ENCODE measurements around the gene METTL3.
"Not testable (repeated sequence)": the region's sequence is repeated elsewhere in the genome, so short reads cannot be mapped to it uniquely, and the experiment has no call there.

The METTL3 gene

DNA sequence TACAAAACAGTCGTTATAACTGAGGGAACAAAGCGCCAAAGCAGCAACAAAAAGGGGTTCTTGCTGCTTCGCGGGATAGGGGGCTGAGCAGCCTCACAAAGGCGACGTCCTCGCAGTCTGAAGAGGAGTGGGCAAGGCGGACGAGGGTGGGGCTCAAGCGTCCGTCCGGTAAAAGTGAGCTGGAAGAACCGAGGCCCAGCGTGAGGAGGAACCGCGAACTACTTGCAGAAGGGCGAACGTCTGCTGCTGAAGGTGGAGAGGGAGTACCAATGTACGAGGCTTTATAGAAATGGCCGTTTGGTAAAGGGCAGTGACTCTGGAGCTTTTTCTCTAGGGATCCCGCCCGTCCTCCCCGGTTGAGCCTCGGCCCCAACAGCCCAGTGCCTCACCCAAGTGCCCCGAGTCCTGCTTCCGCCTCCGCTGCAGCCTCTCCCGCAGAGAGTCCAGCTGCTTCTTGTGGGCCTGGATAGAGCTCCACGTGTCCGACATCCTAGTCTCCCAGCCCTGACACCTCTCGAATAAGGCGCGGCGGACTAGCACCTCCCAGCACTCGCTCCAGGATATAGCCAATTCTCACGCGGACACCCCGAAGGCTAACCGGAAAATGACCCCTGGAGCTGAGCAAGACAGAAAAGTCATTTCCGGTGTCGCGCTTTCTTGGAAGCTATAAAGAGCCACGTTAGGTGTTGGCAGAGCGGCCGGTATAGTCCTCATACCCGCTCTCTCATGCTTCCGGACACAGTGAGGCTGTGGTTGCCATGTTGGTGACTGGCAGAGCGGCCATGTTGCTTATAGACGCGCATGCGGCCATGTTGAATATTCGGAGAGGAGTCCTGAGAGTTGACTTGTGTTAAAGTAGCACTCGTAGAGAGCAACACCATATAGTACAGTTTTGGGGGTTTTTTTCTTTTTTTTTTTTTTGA, at the start of gene METTL3:
TSS of gene METTL3 (minus strand) at position 606 of the 923 bp plus-strand sequence. CDS start at position 489, 117 bp downstream.
- peak; percentile 96 for DNase-seq

GRCh38 chr14:21558703-21559170, 47.6 kb upstream of the METTL3 start:
- DNase-seq: no peak

- DNase-seq: peak; percentile 22
Observed at GRCh38 chr14:21557084-21557901, 46.2 kb upstream of the METTL3 start.

GRCh38 chr14:21556378-21557083, 45.4 kb upstream of the METTL3 start:
- no peak for DNase-seq

DNA sequence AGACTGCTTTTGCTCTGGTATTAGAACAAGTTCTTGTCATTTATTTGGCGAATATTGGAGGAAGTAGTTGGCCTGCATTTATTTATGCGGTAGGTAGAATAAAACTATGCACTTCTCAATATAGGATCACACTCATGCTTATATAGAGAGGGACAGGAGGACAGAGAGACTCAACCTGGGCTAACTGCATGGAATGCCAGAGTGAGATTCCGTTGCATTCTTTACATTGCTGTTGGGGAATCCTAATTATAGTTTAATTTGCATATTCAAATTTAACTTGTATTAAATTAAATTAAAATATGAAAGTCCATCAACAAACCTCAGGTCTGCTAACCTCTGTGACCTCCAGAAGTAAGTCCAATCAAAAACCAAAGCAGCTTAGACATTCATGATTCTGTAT, 42.1 kb upstream of the METTL3 start:
- DNase-seq: no peak

- DNase-seq: not testable (repeated sequence)
Observed at GRCh38 chr14:21544588-21544987, 33.4 kb upstream of the METTL3 start.

- no peak for DNase-seq
Observed at GRCh38 chr14:21543963-21544362, 32.8 kb upstream of the METTL3 start.

DNA sequence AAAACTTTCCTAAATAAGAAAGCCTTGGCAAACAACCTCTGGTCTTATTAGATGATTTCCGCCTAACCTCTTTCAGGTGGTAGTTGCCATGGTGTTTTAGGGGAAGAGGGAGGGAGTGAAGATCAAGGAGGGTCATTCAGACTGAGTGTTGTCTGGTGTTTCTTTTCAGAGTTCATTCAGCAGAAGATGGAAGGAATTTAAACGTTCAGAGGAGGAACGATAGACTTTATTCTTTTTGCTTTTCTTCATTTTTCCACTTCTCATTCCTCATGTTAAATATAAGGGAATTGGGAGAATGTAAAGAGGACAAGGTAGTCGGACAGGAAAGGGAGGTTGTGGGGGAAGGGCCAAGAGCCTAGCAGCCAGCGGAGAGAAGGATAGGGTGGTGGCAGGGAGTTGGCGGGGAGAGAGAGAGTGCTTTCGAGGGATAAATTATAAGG, 32.4 kb upstream of the METTL3 start:
- no peak for DNase-seq

DNA sequence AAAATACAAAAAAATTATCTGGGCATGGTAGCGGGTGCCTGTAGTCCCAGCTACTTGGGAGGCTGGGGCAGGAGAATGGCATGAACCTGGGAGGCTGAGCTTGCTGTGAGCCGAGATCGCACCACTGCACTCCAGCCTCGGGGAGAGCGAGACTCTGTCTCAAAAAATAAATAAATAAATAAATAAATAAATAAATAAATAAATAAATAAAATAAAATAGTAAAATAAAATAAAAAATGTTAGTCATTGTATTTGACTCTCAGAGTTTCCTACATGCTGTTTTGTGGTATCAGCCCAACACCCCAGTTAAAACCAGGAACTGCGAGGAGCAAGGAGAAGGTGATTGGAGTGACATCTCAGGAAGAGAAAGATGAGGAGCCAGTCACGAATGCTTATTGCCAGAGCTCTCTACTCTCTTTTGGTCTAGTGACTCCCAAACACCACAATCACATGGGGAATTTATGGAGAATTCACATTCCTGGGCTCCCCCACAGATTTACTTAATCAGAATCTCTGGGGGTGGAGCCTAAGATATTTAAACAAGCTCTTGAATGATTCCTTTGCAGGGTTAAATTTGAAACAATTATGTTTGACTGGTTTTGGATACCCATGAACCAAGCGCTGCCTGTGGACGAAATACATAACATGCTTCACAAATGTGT, 30.4 kb upstream of the METTL3 start:
- no peak for DNase-seq

DNA sequence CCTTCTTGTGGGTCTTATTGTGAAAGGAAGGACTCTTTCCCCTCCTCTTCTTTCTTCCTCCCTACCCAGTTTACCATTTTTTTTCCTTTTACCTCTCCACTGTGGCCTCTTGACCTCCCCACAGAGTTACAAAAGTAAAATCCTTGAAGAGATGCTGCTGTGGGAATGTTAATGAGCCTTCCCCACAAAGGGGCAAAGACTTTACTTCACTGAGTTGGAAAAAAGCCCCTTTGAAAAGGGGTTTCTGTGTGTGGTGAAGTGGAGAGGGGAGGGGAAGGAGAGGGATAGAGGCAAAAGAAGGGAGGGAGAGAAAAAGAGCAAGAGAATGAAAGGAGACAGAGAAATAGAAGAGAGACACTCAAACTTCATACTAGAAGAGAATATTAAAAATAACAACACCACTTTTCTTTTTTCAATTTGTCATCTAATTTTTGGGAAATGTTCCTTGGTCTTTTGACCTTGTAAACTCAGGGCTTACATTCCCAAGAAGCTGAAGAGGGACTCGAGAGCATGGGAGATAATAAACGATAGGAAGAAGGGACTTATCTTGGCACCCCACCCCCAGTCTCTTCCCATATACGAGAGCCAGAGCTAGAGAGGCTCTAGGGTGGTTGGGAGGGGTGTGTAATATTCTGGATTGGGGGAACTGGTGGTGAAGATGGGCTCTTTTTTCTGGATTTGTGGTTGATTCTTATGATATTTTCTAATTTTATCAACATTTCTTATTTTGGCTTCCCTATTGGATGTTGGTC, 28.2 kb upstream of the METTL3 start:
- DNase-seq: no peak

DNA sequence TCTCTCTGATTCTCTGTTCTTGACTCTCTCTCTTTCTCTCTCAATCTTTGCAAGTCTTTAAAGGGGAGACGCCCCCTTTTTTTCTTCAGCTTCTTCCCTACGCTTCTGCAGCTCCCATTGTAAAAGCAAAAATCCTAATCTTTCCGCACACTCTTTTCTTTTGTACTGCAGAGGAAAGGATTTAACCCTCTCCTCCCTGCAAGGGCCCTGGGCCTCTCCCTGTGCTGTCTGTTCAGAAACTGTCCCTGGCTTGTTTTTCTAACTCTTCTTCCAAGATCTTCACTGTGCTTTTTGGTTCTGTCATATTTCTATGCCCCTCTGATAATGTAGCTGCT, 25.9 kb upstream of the METTL3 start:
- no peak for DNase-seq

GRCh38 chr14:21536418-21537089, 25.4 kb upstream of the METTL3 start:
- DNase-seq: no peak

DNA sequence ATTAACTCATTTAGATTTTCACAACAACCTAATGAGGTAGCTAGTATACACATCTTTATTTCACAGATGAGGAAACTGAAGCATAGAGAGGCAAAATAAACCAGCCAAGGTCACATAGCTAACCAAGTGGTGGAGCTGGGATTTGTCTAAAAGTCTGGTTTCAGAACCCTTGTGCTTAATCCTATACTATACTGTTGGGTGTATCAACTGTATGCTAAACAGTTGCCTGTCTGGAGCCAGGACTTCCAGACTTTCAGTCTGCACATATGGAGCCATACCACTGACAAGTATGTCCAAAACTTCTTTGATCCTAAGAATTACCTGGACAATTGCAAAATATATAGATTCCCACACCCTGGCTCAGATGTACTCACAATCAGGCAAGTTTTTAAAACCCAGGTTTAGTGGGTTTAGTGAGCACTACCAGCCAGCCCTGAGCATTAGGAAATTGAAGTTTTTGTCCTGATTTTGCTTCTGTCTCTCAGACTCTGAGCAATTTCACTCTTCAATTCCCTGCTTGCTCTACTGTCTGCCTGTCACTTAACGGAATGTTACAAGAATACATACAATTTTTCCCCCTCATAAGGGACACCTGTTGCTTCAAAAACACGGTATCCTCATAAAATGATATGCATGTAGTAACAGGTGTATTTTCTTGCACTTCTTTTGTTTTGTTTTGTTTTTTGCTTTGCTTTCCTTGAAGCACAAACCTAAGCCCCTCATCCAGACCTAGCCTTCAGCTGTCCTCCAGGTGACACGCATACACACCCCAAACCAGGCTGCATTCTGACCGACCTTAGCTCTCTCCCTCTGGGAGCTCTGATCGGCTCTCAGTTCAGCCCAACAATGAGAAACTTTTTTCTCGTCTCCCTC, 24.6 kb upstream of the METTL3 start:
- no peak for DNase-seq

GRCh38 chr14:21534576-21534975, 23.4 kb upstream of the METTL3 start:
- DNase-seq: no peak

GRCh38 chr14:21533294-21533693, 22.2 kb upstream of the METTL3 start:
- no peak for DNase-seq

DNA sequence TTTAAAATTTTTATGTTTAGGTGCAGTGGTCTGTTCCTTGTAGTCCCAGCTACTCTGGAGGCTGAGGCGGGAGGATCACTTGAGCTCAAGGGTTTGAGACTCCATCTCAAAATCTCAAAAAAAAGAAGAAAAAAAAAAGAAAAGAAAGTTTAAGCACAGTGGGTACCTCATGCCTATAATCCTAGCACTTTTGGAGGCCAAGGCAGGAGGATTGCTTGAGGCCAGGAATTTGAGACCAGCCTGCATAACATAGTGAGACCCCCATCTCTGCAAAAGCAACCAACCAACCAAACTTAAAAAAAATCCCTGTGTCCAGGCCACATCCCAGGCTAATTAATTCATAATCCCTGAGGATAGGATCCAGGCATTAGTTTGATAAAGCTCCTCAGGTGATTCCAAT, 18.4 kb upstream of the METTL3 start:
- no peak for DNase-seq

- DNase-seq: no peak
Observed at GRCh38 chr14:21528381-21529348, 17.5 kb upstream of the METTL3 start.

DNA sequence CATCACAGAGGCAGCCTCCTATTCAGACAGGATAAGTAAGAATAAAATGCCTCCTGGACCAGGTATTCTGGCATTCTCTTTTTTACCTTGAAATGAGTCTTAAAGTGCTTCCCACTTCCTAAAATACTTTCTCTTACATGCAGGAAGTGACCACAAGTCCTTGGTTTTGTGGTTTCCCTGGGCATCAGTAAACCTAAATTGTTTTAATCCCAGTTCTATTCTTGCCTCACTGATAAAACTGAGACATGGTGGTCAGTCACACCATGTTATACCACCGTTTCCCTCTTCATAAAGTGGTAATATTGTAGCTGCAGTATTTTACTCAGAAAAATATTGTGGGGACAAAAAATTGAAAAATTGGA, 16.2 kb upstream of the METTL3 start:
- DNase-seq: no peak
